Measurements from ENCODE around the gene COMMD9. TPM values are rescaled to one million over a fixed set of nuclear protein-coding genes. Genes with fewer than 3 reads are reported as not detected.

COMMD9 gene
- total and polyA plus RNA-seq, 2 donors (not counting 1 experiment from before 2014, with no cell fraction given): 15.4 to 56.1 TPM

DNA sequence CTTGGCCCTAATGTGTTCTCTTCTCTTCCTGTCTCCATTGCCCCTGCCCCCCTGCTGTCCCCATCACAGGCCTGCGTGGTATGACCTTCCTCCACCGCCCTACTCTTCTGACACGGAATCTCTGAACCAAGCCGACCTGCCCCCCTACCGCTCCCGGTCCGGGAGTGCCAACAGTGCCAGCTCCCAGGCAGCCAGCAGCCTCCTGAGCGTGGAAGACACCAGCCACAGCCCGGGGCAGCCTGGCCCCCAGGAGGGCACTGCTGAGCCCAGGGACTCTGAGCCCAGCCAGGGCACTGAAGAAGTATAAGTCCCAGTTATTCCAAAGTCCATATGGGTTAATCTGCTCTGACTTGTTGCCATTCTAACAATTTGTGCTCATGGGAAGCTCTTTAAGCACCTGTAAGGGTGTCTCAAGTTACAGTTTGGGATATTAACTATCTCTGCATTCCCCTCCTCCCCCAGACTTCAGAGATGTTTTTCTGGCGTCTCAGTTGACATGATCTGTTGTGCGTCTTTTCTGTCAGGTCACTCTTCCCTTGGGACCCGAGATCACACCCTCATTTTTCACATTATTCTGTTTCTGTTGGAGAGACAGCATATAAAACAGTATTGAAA lies 60.0 kb downstream of the COMMD9 start:
- no peak overlapping the region for H3K4me2 ChIP-seq (ENCODE audit: extremely low read depth, insufficient read depth, low read length)
- H3K9me3 ChIP-seq (ENCODE audit: control insufficient read depth, insufficient read depth, low read depth, low read length): no peaks in the 10 kb centered on the region
- H3K27ac ChIP-seq (ENCODE audit: insufficient read depth, low read length): no peak overlapping the region
- H4K20me1 ChIP-seq (ENCODE audit: control insufficient read depth, extremely low read depth, insufficient read depth, low read length): no peaks in the 10 kb centered on the region
- DNase-seq (ENCODE audit: low read depth in 2 of 2): no peak
- no peaks in the 10 kb centered on the region for H3K27me3 ChIP-seq (ENCODE audit: control insufficient read depth, insufficient read depth, low read length)
- no peaks in the 10 kb centered on the region for H3K79me2 ChIP-seq (ENCODE audit: control insufficient read depth, insufficient read depth, low read length)
- no peak for TF ChIP-seq EZH2 (IDR thresholded peaks at IDR 0.05; ENCODE audit: low read length, missing control alignments)
- TF ChIP-seq, protein P1, sequence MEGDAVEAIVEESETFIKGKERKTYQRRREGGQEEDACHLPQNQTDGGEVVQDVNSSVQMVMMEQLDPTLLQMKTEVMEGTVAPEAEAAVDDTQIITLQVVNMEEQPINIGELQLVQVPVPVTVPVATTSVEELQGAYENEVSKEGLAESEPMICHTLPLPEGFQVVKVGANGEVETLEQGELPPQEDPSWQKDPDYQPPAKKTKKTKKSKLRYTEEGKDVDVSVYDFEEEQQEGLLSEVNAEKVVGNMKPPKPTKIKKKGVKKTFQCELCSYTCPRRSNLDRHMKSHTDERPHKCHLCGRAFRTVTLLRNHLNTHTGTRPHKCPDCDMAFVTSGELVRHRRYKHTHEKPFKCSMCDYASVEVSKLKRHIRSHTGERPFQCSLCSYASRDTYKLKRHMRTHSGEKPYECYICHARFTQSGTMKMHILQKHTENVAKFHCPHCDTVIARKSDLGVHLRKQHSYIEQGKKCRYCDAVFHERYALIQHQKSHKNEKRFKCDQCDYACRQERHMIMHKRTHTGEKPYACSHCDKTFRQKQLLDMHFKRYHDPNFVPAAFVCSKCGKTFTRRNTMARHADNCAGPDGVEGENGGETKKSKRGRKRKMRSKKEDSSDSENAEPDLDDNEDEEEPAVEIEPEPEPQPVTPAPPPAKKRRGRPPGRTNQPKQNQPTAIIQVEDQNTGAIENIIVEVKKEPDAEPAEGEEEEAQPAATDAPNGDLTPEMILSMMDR (conservative IDR thresholded peaks at IDR 0.05 in 1 of 2, IDR thresholded peaks at IDR 0.05 in 1 of 2; ENCODE audit: low read depth in 1 of 2, low read length in 2 of 2): no peak
- H3K4me3 ChIP-seq (replicated peaks in 1 of 4; ENCODE audit: control extremely low read depth in 1 of 4, insufficient read depth in 1 of 4, low read depth in 3 of 4, low read length in 4 of 4): no peak overlapping the region
- no peak overlapping the region for H2AFZ ChIP-seq (ENCODE audit: low read length)
- no peak overlapping the region for H3K9ac ChIP-seq (ENCODE audit: insufficient read depth, low read length)
- H3K4me1 ChIP-seq (ENCODE audit: control insufficient read depth, extremely low read depth, insufficient read depth, low read length): peaks cover 2% of the 10 kb centered on the region
- H3K36me3 ChIP-seq (ENCODE audit: control insufficient read depth, insufficient read depth, low read length): no peaks in the 10 kb centered on the region

DNA sequence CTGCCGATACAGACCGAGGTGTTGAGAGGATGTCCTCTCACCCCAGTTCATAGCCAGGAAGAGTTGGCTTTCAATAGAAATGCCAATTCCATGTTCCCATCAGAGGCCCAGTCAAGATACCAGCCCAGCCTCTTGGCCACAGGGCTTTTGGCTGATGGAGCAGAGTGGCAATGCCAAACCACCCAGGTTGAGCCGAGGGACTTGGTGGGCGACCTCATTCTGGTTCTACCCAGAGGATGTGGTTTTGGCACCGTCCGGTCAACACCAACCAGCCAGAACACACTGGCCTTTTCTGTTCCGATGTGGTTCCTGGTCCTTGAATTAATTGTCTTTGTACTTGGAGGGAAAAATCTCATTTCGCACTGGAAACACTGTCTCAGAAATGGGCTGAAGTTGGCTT lies 60.5 kb downstream of the COMMD9 start:
- Histone ChIP-seq H3K79me2 (ENCODE audit: control insufficient read depth, insufficient read depth, low read length) (no peaks in the 10 kb centered on the region), H3K4me2 (ENCODE audit: extremely low read depth, insufficient read depth, low read length) (no peak overlapping the region), H3K27ac (ENCODE audit: insufficient read depth, low read length) (no peak overlapping the region), H3K9me3 (ENCODE audit: control insufficient read depth, insufficient read depth, low read depth, low read length) (no peaks in the 10 kb centered on the region), H3K36me3 (ENCODE audit: control insufficient read depth, insufficient read depth, low read length) (no peaks in the 10 kb centered on the region), H4K20me1 (ENCODE audit: control insufficient read depth, extremely low read depth, insufficient read depth, low read length) (no peaks in the 10 kb centered on the region), H3K4me1 (ENCODE audit: control insufficient read depth, extremely low read depth, insufficient read depth, low read length) (peaks cover 2% of the 10 kb centered on the region), H3K4me3 (replicated peaks in 1 of 4; ENCODE audit: control extremely low read depth in 1 of 4, insufficient read depth in 1 of 4, low read depth in 3 of 4, low read length in 4 of 4) (no peak overlapping the region), H3K27me3 (ENCODE audit: control insufficient read depth, insufficient read depth, low read length) (no peaks in the 10 kb centered on the region), H3K9ac (ENCODE audit: insufficient read depth, low read length) (no peak overlapping the region), H2AFZ (ENCODE audit: low read length) (no peak overlapping the region)
- DNase-seq (ENCODE audit: low read depth in 2 of 2): no peak
- TF ChIP-seq EZH2 (IDR thresholded peaks at IDR 0.05; ENCODE audit: low read length, missing control alignments): no peak
- TF ChIP-seq, protein P1 (conservative IDR thresholded peaks at IDR 0.05 in 1 of 2, IDR thresholded peaks at IDR 0.05 in 1 of 2; ENCODE audit: low read depth in 1 of 2, low read length in 2 of 2): no peak

DNA sequence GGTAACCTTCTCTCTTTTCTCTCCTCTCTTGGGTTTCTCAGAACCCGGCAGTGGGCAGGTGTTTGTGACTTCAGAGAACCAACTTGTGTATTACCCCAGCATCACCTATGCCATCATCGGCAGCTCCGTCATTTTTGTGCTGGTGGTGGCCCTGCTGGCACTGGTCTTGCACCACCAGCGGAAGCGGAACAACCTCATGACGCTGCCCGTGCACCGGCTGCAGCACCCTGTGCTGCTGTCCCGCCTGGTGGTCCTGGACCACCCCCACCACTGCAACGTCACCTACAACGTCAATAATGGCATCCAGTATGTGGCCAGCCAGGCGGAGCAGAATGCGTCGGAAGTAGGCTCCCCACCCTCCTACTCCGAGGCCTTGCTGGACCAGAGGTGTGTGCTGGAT lies 62.2 kb downstream of the COMMD9 start:
- no peak overlapping the region for H3K4me3 ChIP-seq (replicated peaks in 1 of 4; ENCODE audit: control extremely low read depth in 1 of 4, insufficient read depth in 1 of 4, low read depth in 3 of 4, low read length in 4 of 4)
- peaks cover 2% of the 10 kb centered on the region for H3K4me1 ChIP-seq (ENCODE audit: control insufficient read depth, extremely low read depth, insufficient read depth, low read length)
- H3K4me2 ChIP-seq (ENCODE audit: extremely low read depth, insufficient read depth, low read length): no peak overlapping the region
- no peaks in the 10 kb centered on the region for H4K20me1 ChIP-seq (ENCODE audit: control insufficient read depth, extremely low read depth, insufficient read depth, low read length)
- H3K27ac ChIP-seq (ENCODE audit: insufficient read depth, low read length): no peak overlapping the region
- no peaks in the 10 kb centered on the region for H3K9me3 ChIP-seq (ENCODE audit: control insufficient read depth, insufficient read depth, low read depth, low read length)
- no peak overlapping the region for H2AFZ ChIP-seq (ENCODE audit: low read length)
- H3K27me3 ChIP-seq (ENCODE audit: control insufficient read depth, insufficient read depth, low read length): no peaks in the 10 kb centered on the region
- no peaks in the 10 kb centered on the region for H3K79me2 ChIP-seq (ENCODE audit: control insufficient read depth, insufficient read depth, low read length)
- H3K9ac ChIP-seq (ENCODE audit: insufficient read depth, low read length): no peak overlapping the region
- TF ChIP-seq, protein P1 (conservative IDR thresholded peaks at IDR 0.05 in 1 of 2, IDR thresholded peaks at IDR 0.05 in 1 of 2; ENCODE audit: low read depth in 1 of 2, low read length in 2 of 2): no peak
- no peak for DNase-seq (ENCODE audit: low read depth in 2 of 2)
- no peaks in the 10 kb centered on the region for H3K36me3 ChIP-seq (ENCODE audit: control insufficient read depth, insufficient read depth, low read length)
